ENCODE measurements around the gene CCL22.

CCL22 gene, protein sequence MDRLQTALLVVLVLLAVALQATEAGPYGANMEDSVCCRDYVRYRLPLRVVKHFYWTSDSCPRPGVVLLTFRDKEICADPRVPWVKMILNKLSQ

DNA sequence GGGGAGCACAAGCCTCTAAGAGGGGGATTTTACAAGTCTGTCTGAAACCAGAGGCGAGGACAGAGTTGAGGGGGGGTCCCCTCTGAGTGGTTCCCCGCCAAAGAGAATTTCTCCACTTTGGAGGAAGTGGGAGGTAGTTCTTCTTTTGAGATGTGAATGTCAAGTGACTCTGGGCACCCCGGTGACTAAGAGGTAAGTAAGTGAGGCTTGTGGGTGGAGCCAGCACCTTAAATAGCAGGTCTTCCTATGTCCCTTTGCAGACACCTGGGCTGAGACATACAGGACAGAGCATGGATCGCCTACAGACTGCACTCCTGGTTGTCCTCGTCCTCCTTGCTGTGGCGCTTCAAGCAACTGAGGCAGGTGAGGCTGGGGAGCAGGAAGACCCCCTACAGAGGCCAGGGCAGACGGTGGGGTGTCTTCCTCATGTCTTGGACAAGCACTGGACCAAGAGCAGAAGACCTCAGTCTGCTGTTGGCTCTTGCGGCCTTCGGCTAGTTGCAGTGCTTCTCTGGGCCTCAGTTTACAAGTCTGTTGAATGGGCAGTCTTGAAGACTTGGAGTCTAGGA lies at the start of gene CCL22:
Gene CCL22, plus strand, starts transcription at position 257 of the 569 bp plus-strand sequence. Its CDS starts 34 bp downstream, at position 291.
- H3F3A ChIP-seq (ENCODE audit: low read depth), result no peaks in the 10 kb centered on the region
- no peaks in the 10 kb centered on the region for H3K4me1 ChIP-seq (ENCODE audit: insufficient read depth, low read length, poor library complexity, severe bottlenecking)
- H3K4me2 ChIP-seq (ENCODE audit: low read depth, low read length, poor library complexity, severe bottlenecking), result no peak within 1 kb of the TSS
- no peaks in the 10 kb centered on the region for H3K27me3 ChIP-seq (ENCODE audit: insufficient read depth, low read length, poor library complexity, severe bottlenecking)
- no peaks in the 10 kb centered on the region for H3K9me3 ChIP-seq (ENCODE audit: insufficient read depth, low read depth, low read length)
- H3K36me3 ChIP-seq (ENCODE audit: insufficient read depth, low read length), result no peaks in the 10 kb centered on the region
- no peaks in the 10 kb centered on the region for H3K79me2 ChIP-seq (ENCODE audit: insufficient read depth, low read length)
- H3K4me3 ChIP-seq (ENCODE audit: low read length, poor library complexity, severe bottlenecking), result no peak within 1 kb of the TSS
- H3K9ac ChIP-seq (ENCODE audit: low read depth, low read length, poor library complexity, severe bottlenecking), result no peak within 1 kb of the TSS
- no peak for TF ChIP-seq EZH2phosphoT487 (IDR thresholded peaks at IDR 0.05; ENCODE audit: borderline replicate concordance)
- TF ChIP-seq CTCF (conservative IDR thresholded peaks at IDR 0.05; ENCODE audit: low read length), result no peak
- no peaks in the 10 kb centered on the region for H3K9me2 ChIP-seq (replicated peaks; ENCODE audit: low read depth, low read length)
- H2AFZ ChIP-seq (ENCODE audit: low read length), result no peak within 1 kb of the TSS
- no peaks in the 10 kb centered on the region for H4K20me1 ChIP-seq (ENCODE audit: insufficient read depth, low read length, poor library complexity, severe bottlenecking)

GRCh38 chr16:57310801-57311200 lies 47.8 kb upstream of the CCL22 start:
- H3K9me3 ChIP-seq (ENCODE audit: insufficient read depth, low read depth, low read length), result no peaks in the 10 kb centered on the region
- no peaks in the 10 kb centered on the region for H3K27me3 ChIP-seq (ENCODE audit: insufficient read depth, low read length, poor library complexity, severe bottlenecking)
- H3K79me2 ChIP-seq (ENCODE audit: insufficient read depth, low read length), result no peaks in the 10 kb centered on the region
- no peak overlapping the region for H2AFZ ChIP-seq (ENCODE audit: low read length)
- no peaks in the 10 kb centered on the region for H4K20me1 ChIP-seq (ENCODE audit: insufficient read depth, low read length, poor library complexity, severe bottlenecking)
- H3K9ac ChIP-seq (ENCODE audit: low read depth, low read length, poor library complexity, severe bottlenecking), result no peak overlapping the region
- no peaks in the 10 kb centered on the region for H3F3A ChIP-seq (ENCODE audit: low read depth)
- H3K4me3 ChIP-seq (ENCODE audit: low read length, poor library complexity, severe bottlenecking), result no peak overlapping the region
- no peak overlapping the region for H3K4me2 ChIP-seq (ENCODE audit: low read depth, low read length, poor library complexity, severe bottlenecking)
- no peaks in the 10 kb centered on the region for H3K4me1 ChIP-seq (ENCODE audit: insufficient read depth, low read length, poor library complexity, severe bottlenecking)
- H3K36me3 ChIP-seq (ENCODE audit: insufficient read depth, low read length), result no peaks in the 10 kb centered on the region
- H3K9me2 ChIP-seq (replicated peaks; ENCODE audit: low read depth, low read length), result no peaks in the 10 kb centered on the region
- TF ChIP-seq CTCF (conservative IDR thresholded peaks at IDR 0.05; ENCODE audit: low read length) (no peak), EZH2phosphoT487 (IDR thresholded peaks at IDR 0.05; ENCODE audit: borderline replicate concordance) (no peak)

GRCh38 chr16:57313509-57313908 lies 45.1 kb upstream of the CCL22 start:
- Histone ChIP-seq H3K9me2 (replicated peaks; ENCODE audit: low read depth, low read length) (no peaks in the 10 kb centered on the region), H2AFZ (ENCODE audit: low read length) (no peak overlapping the region), H3K4me3 (ENCODE audit: low read length, poor library complexity, severe bottlenecking) (no peak overlapping the region), H3K27me3 (ENCODE audit: insufficient read depth, low read length, poor library complexity, severe bottlenecking) (no peaks in the 10 kb centered on the region), H3K36me3 (ENCODE audit: insufficient read depth, low read length) (no peaks in the 10 kb centered on the region), H3F3A (ENCODE audit: low read depth) (no peaks in the 10 kb centered on the region), H3K4me1 (ENCODE audit: insufficient read depth, low read length, poor library complexity, severe bottlenecking) (no peaks in the 10 kb centered on the region), H3K9ac (ENCODE audit: low read depth, low read length, poor library complexity, severe bottlenecking) (no peak overlapping the region), H4K20me1 (ENCODE audit: insufficient read depth, low read length, poor library complexity, severe bottlenecking) (no peaks in the 10 kb centered on the region), H3K9me3 (ENCODE audit: insufficient read depth, low read depth, low read length) (no peaks in the 10 kb centered on the region), H3K79me2 (ENCODE audit: insufficient read depth, low read length) (no peaks in the 10 kb centered on the region), H3K4me2 (ENCODE audit: low read depth, low read length, poor library complexity, severe bottlenecking) (no peak overlapping the region)
- no peak for TF ChIP-seq CTCF (conservative IDR thresholded peaks at IDR 0.05; ENCODE audit: low read length)
- TF ChIP-seq EZH2phosphoT487 (IDR thresholded peaks at IDR 0.05; ENCODE audit: borderline replicate concordance), result no peak
